Heart left ventricle (tissue), 16 donors: Measurements from ENCODE around the gene BTNL8. TPM values are rescaled to one million over a fixed set of nuclear protein-coding genes. Genes with fewer than 3 reads are reported as not detected.

Source experiments
- ATAC-seq, 4 donors: fragments of 200-7000 bp; cut with Tn5 transposase; one replicate each; pipeline ENCODE4 v1.9.1; 2020 to 2022; ENCODE audit warnings: moderate library complexity in 4 of 4, mild to moderate bottlenecking in 3 of 4, moderate number of reproducible peaks in 1 of 4
- DNase-seq, 5 donors: peaks; one replicate each; pipeline ENCODE4 v3.0.0-alpha.2; 2020
- H3K27ac ChIP-seq, 12 donors: fragments of 200-600 bp; sonication (generic) in 4 of 12; one replicate each; pipeline versions ENCODE4 v1.5.0 to v1.8.0; 2016 to 2022; ENCODE audit warnings: mild to moderate bottlenecking in 2 of 12
- H3K27me3 ChIP-seq, 9 donors: fragments of 200-600 bp; sonication (generic) in 2 of 9; one replicate each; pipeline versions ENCODE4 v1.5.1 to v1.8.0; 2016 to 2022; ENCODE audit warnings: mild to moderate bottlenecking in 3 of 9
- H3K36me3 ChIP-seq, 9 donors: fragments of 200-600 bp; sonication (generic) in 2 of 9; one replicate each; pipeline versions ENCODE4 v1.5.0 to v1.8.0; 2018 to 2022; ENCODE audit warnings: mild to moderate bottlenecking in 2 of 9
- H3K4me1 ChIP-seq, 12 donors: fragments of 200-600 bp; sonication (generic) in 4 of 12; one replicate each; pipeline versions ENCODE4 v1.5.0 to v1.8.0; 2016 to 2022; ENCODE audit warnings: mild to moderate bottlenecking in 3 of 12
- H3K4me3 ChIP-seq, 12 donors: fragments of 200-600 bp; sonication (generic) in 4 of 12; one replicate each; pipeline versions ENCODE4 v1.5.0 to v1.8.0; 2017 to 2022; ENCODE audit warnings: mild to moderate bottlenecking in 9 of 12, moderate library complexity in 4 of 12
- H3K9me3 ChIP-seq, 12 donors: fragments of 200-600 bp; sonication (generic) in 4 of 12; one replicate each; pipeline versions ENCODE4 v1.5.0 to v1.8.0; 2016 to 2022; ENCODE audit warnings: mild to moderate bottlenecking in 1 of 12
- CTCF ChIP-seq, 12 donors: fragments of 200-600 bp; sonication (generic) in 4 of 12; IDR thresholded peaks; one replicate each; pipeline versions ENCODE4 v1.5.0 to v1.8.0; 2018 to 2022; ENCODE audit warnings: antibody characterized with exemption in 12 of 12, mild to moderate bottlenecking in 5 of 12
- POLR2A ChIP-seq, 2 donors: fragments of 450-650 bp; IDR thresholded peaks; one replicate each; pipeline ENCODE4 v1.6.1; 2017; ENCODE audit warnings: antibody characterized with exemption in 2 of 2, mild to moderate bottlenecking in 2 of 2, moderate library complexity in 2 of 2
- WGBS, 4 donors: extraction: QIAGEN DNeasy Blood & Tissue Kit in 2 of 4; methylation state at CpG; one replicate each; pipeline versions ENCODE4 v1.1.5 to v1.1.7; 2013 to 2018; 5-methylcytosine and 5-hydroxymethylcytosine counted together
- intact Hi-C, 10 donors: fragments of 100-400 bp; cut with DNase I; formaldehyde crosslinking; loops; one replicate each; pipeline versions ENCODE4 v1.11.1 to v1.14.2; 2022
- polyA plus RNA-seq, 2 donors: library from polyadenylated mRNA; stranded (reverse); fragments of 200-250 nt; gene quantifications; one replicate each; pipeline ENCODE4 v1.2.3, GENCODE V29; 2013
- total RNA-seq, 9 donors: library from RNA; depleted of rRNA in 2 of 9; stranded (reverse); fragments of >200 nt in 2 of 9; fragmentation: NEBNext Ultra II Directional in 3 of 9; extraction: Animal tissue kit (Norgen Biotek cat#: 25700) in 3 of 9; gene quantifications; one replicate each; pipeline versions ENCODE4 v1.1.0 to v1.2.4, GENCODE V29; 2016 to 2023
- donor health status: ischemic (EF 13 %, LVEDD 7.1; RV severe dilation, severe dysfunction).
- donor health status: healthy with polysubstance abuse.
- donor health status: DM: no; HTN: yes; CAD: no.
- donor health status: DM: no; HTN: no; CAD: no.
- donor health status: ischemic (EF 25% LVEDD 6.9; RV normal size, moderate dysfunction).
- donor health status: ischemic (EF 25% LVEDD 5.7; RV mildly dilated, moderate dysfunction).
- donor health status: healthy.
- donor health status: DM: yes; HTN: yes; CAD: no.
- donor health status: ischemic (EF 35%, LVEDD 5.7; RV mildly dilated, moderate dysfunction).
- donor health status: nonischemic (EF 11% LVEDD 7.7; RV severe dilation, severe dysfunction).
- donor health status: DM: yes; HTN: yes; CAD: no.
- donor health status: PGD.
- donor health status: ischemic (EF 29% LVEDD 5.4; RV normal size, mild dysfunction).
- donor health status: nonischemic (EF 23%, LVEDD 6.1; RV moderate dilation, normal function).

The BTNL8 gene
- total and polyA plus RNA-seq, 11 donors = 0.14 to 0.84 (median 0.20) TPM; not detected in 7

GRCh38 chr5:180915924-180916323 is 17.0 kb downstream of the BTNL8 start:
- 50 to 58% (median 56%) methylated on average over 3 of the region's 3 CpGs for WGBS, 4 donors
- no peak for TF ChIP-seq POLR2A (IDR thresholded peaks at IDR 0.05)
- TF ChIP-seq CTCF (IDR thresholded peaks at IDR 0.05) = no peak
- intact Hi-C loops = loop anchor here in 1 of 10 donors (5.0 kb wide), 1 partner anchor 949 kb away; no protein-coding TSS in a partner anchor

GRCh38 chr5:180918380-180918779 is 19.4 kb downstream of the BTNL8 start:
- Histone ChIP-seq H3K4me1 (no peaks in the 10 kb centered on the region), H3K9me3 (peaks cover 0 to 15% (median 8%) of the 10 kb centered on the region in 12 donors), H3K27ac (no peak overlapping the region), H3K27me3 (peaks cover 0 to under 1% (median 0%) of the 10 kb centered on the region in 9 donors), H3K4me3 (no peak overlapping the region), H3K36me3 (no peaks in the 10 kb centered on the region)
- 79 to 90% (median 82%) methylated on average over 1 of the region's 1 CpG for WGBS, 4 donors
- intact Hi-C loops = loop anchor here in 1 of 10 donors (5.0 kb wide), 1 partner anchor 951 kb away; no protein-coding TSS in a partner anchor
- DNase-seq (no peak), ATAC-seq (no peak)
- TF ChIP-seq POLR2A (IDR thresholded peaks at IDR 0.05) = no peak
- TF ChIP-seq CTCF (IDR thresholded peaks at IDR 0.05) = no peak

More at GRCh38 chr5:180915924-180916323, 17.0 kb downstream of the BTNL8 start:
- H3K4me1 ChIP-seq = no peaks in the 10 kb centered on the region
- peaks cover 0 to 11% (median 0%) of the 10 kb centered on the region in 9 donors for H3K27me3 ChIP-seq
- H3K4me3 ChIP-seq = no peak overlapping the region
- no peaks in the 10 kb centered on the region for H3K36me3 ChIP-seq
- H3K9me3 ChIP-seq = no peaks in the 10 kb centered on the region
- no peak overlapping the region for H3K27ac ChIP-seq
- DNase-seq (no peak), ATAC-seq (no peak)

- no peaks in the 10 kb centered on the region for H3K4me1 ChIP-seq
- no peak overlapping the region for H3K27ac ChIP-seq
- DNase-seq = no peak
- H3K9me3 ChIP-seq = peaks cover 0 to 36% (median 17%) of the 10 kb centered on the region in 12 donors
- no peaks in the 10 kb centered on the region for H3K27me3 ChIP-seq
- intact Hi-C loops = no loop called here
- no peak for TF ChIP-seq POLR2A (IDR thresholded peaks at IDR 0.05)
- TF ChIP-seq CTCF (IDR thresholded peaks at IDR 0.05) = no peak
- no peak overlapping the region for H3K4me3 ChIP-seq
- no peaks in the 10 kb centered on the region for H3K36me3 ChIP-seq
- no peak for ATAC-seq
Observed at GRCh38 chr5:180920710-180921109, 21.8 kb downstream of the BTNL8 start.

GRCh38 chr5:180922932-180923331 is 24.0 kb downstream of the BTNL8 start:
- Histone ChIP-seq H3K4me3 (no peak overlapping the region), H3K4me1 (no peaks in the 10 kb centered on the region), H3K27ac (no peak overlapping the region), H3K27me3 (no peaks in the 10 kb centered on the region), H3K9me3 (peaks cover 0 to 46% (median 18%) of the 10 kb centered on the region in 12 donors), H3K36me3 (no peaks in the 10 kb centered on the region)
- intact Hi-C loops = no loop called here
- DNase-seq = no peak
- no peak for ATAC-seq
- TF ChIP-seq POLR2A (IDR thresholded peaks at IDR 0.05) (no peak), CTCF (IDR thresholded peaks at IDR 0.05) (no peak)
- WGBS, 4 donors = 85 to 94% (median 90%) methylated on average over 1 of the region's 1 CpG
